BE2C (cell line): Measurements from ENCODE around the gene KIRREL1.

Source experiments
- DNase-seq: peaks from one replicate; pipeline ENCODE4 v3.0.0-alpha.2; 2020
- H3K27me3 ChIP-seq: fragments of 250-450 bp; sonication (Bioruptor Pico); 2 replicates; pipeline ENCODE4 v1.5.1; 2020; ENCODE audit warnings: mild to moderate bottlenecking
- H3K36me3 ChIP-seq: fragments of 250-450 bp; sonication (Bioruptor Pico); 2 replicates; pipeline ENCODE4 v1.5.1; 2020; ENCODE audit warnings: mild to moderate bottlenecking
- H3K4me1 ChIP-seq: fragments of 250-450 bp; sonication (Bioruptor Pico); 2 replicates; pipeline ENCODE4 v1.5.1; 2020
- H3K4me3 ChIP-seq: 2 replicates; pipeline ENCODE4 v1.5.1; 2011; ENCODE audit warnings: low read depth, low read length
- H3K9me3 ChIP-seq: fragments of 250-450 bp; sonication (Bioruptor Pico); 2 replicates; pipeline ENCODE4 v1.5.1; 2020
- TF ChIP-seq, protein P1 (sequence below): IDR thresholded peaks from 2 replicates; pipeline ENCODE4 v1.5.1; 2012; ENCODE audit warnings: mild to moderate bottlenecking, low read depth, low read length

Gene KIRREL1

GRCh38 chr1:158107916-158108315 lies 114.5 kb downstream of the KIRREL1 start:
- TF ChIP-seq, protein P1, sequence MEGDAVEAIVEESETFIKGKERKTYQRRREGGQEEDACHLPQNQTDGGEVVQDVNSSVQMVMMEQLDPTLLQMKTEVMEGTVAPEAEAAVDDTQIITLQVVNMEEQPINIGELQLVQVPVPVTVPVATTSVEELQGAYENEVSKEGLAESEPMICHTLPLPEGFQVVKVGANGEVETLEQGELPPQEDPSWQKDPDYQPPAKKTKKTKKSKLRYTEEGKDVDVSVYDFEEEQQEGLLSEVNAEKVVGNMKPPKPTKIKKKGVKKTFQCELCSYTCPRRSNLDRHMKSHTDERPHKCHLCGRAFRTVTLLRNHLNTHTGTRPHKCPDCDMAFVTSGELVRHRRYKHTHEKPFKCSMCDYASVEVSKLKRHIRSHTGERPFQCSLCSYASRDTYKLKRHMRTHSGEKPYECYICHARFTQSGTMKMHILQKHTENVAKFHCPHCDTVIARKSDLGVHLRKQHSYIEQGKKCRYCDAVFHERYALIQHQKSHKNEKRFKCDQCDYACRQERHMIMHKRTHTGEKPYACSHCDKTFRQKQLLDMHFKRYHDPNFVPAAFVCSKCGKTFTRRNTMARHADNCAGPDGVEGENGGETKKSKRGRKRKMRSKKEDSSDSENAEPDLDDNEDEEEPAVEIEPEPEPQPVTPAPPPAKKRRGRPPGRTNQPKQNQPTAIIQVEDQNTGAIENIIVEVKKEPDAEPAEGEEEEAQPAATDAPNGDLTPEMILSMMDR, result no peak
- Histone ChIP-seq H3K36me3 (no peaks in the 10 kb centered on the region), H3K9me3 (no peaks in the 10 kb centered on the region), H3K27me3 (peaks cover 6% of the 10 kb centered on the region; the same call in 1 of the 2 replicates), H3K4me3 (no peak overlapping the region), H3K4me1 (no peaks in the 10 kb centered on the region)
- DNase-seq, result no peak

GRCh38 chr1:158112994-158113758 lies 119.7 kb downstream of the KIRREL1 start:
- H3K27me3 ChIP-seq, result peaks cover 15% of the 10 kb centered on the region; the same call in 1 of the 2 replicates
- peak; percentile 63 for DNase-seq
- no peak overlapping the region for H3K4me3 ChIP-seq
- H3K36me3 ChIP-seq, result no peaks in the 10 kb centered on the region
- TF ChIP-seq, protein P1, result no peak
- no peaks in the 10 kb centered on the region for H3K9me3 ChIP-seq
- H3K4me1 ChIP-seq, result no peaks in the 10 kb centered on the region

DNA sequence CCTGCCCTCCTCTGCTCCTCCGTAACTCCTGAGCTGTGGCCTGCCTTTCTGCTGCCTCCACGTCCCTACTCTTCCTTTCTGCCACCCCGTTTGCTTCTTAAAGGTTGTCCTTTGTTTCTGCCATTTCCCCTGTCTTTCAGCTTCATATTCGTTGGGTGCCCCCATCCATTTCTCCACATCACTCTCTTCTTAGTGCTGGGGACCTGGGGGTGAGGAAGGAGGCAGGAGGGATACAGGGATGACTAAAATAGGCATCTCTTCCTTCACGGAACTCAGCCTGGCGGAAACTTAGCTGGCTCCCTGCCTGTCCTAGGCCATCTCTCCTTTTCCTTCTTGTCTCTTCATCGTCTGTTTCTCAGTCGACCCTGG lies 120.3 kb downstream of the KIRREL1 start:
- H3K27me3 ChIP-seq, result peaks cover 15% of the 10 kb centered on the region; the same call in 1 of the 2 replicates
- no peaks in the 10 kb centered on the region for H3K9me3 ChIP-seq
- no peaks in the 10 kb centered on the region for H3K36me3 ChIP-seq
- no peak for DNase-seq
- H3K4me3 ChIP-seq, result no peak overlapping the region
- TF ChIP-seq, protein P1, result no peak
- H3K4me1 ChIP-seq, result no peaks in the 10 kb centered on the region

GRCh38 chr1:158115126-158115525 lies 121.7 kb downstream of the KIRREL1 start:
- Histone ChIP-seq H3K27me3 (peaks cover 15% of the 10 kb centered on the region; the same call in 1 of the 2 replicates), H3K4me1 (no peaks in the 10 kb centered on the region), H3K36me3 (no peaks in the 10 kb centered on the region), H3K4me3 (no peak overlapping the region), H3K9me3 (no peaks in the 10 kb centered on the region)
- DNase-seq, result no peak
- TF ChIP-seq, protein P1, result no peak

DNA sequence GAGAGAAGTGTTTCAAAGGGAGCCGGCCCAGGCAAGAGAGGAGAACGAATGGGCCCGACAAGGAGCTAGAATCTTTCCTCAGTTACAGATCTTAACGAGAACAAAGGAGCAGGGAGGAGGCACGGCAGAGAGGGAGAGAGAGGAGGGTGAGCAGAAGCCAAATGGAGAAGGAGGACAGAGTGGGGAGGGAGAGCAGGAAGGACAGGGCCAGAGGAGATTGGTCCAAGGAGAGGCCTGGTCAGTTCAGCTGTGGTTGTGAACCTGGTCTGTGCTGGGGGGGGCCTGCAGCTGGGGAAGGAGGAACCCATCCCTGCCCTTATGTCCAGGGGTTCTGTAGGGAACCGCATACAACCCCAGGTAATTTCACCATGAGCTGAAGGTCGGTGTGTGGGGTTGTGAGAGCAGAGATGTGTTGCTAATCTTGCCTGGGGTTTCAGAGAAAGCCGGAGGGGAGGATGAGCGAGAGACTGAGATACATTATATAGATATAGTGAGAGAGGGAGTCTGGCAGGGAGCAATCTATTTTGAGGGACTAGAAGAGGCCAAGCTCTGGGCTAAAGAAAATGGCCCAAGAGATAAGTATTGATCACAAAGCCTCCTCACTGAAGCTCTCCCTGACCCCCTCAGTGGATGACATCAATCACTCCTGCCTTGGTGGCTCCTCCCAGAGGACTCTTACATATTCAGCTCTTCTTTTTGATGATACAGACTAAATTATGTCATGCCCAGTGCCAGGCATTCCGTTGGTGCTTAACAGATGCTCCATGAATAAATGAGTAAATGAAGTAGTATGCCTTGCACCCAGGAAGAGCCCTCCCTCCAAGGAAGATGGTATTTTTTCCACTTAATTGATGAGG lies 123.1 kb downstream of the KIRREL1 start:
- DNase-seq, result no peak
- H3K27me3 ChIP-seq, result peaks cover 15% of the 10 kb centered on the region; the same call in 1 of the 2 replicates
- no peaks in the 10 kb centered on the region for H3K36me3 ChIP-seq
- TF ChIP-seq, protein P1, result no peak
- no peaks in the 10 kb centered on the region for H3K4me1 ChIP-seq
- H3K4me3 ChIP-seq, result no peak overlapping the region
- H3K9me3 ChIP-seq, result no peaks in the 10 kb centered on the region
